ENCODE measurements around the gene SOBP. TPM values are rescaled to one million over a fixed set of nuclear protein-coding genes. Genes with fewer than 3 reads are reported as not detected.

SOBP gene
- polyA plus RNA-seq, 4 donors: 1.1 to 1.6 (median 1.1) TPM; not detected in 1

- no peak overlapping the region for H3K4me3 ChIP-seq (ENCODE audit: low read depth in 1 of 3, low read length in 3 of 3)
- H3K27ac ChIP-seq (ENCODE audit: low read depth in 1 of 3, low read length in 2 of 3): no peak overlapping the region
- FAIRE-seq: no peak
- no peaks in the 10 kb centered on the region for H3K9me3 ChIP-seq (ENCODE audit: control insufficient read depth in 2 of 2, insufficient read depth in 1 of 2, low read depth in 1 of 2, low read length in 1 of 2)
- no peaks in the 10 kb centered on the region for H3K36me3 ChIP-seq (ENCODE audit: control insufficient read depth in 3 of 3, insufficient read depth in 2 of 3, low read depth in 1 of 3, low read length in 3 of 3)
- 88 to 97% (median 94%) methylated on average over 3 of the region's 3 CpGs for WGBS, 3 donors
- DNase-seq: no peak
- no peaks in the 10 kb centered on the region for H3K27me3 ChIP-seq (ENCODE audit: control insufficient read depth in 3 of 3, insufficient read depth in 3 of 3, low read length in 3 of 3)
- no peaks in the 10 kb centered on the region for H3K4me1 ChIP-seq (ENCODE audit: control insufficient read depth in 3 of 3, insufficient read depth in 2 of 3, low read depth in 1 of 3, low read length in 2 of 3)
Observed at GRCh38 chr6:107554918-107555317, 65.0 kb downstream of the SOBP start.

GRCh38 chr6:107555449-107555848 is 65.5 kb downstream of the SOBP start:
- no peak for DNase-seq
- no peaks in the 10 kb centered on the region for H3K9me3 ChIP-seq (ENCODE audit: control insufficient read depth in 2 of 2, insufficient read depth in 1 of 2, low read depth in 1 of 2, low read length in 1 of 2)
- FAIRE-seq: no peak
- peaks cover 0 to under 1% (median 0%) of the 10 kb centered on the region in 3 donors for H3K4me1 ChIP-seq (ENCODE audit: control insufficient read depth in 3 of 3, insufficient read depth in 2 of 3, low read depth in 1 of 3, low read length in 2 of 3)
- 90 to 96% (median 96%) methylated on average over 7 of the region's 7 CpGs for WGBS, 3 donors
- H3K4me3 ChIP-seq (ENCODE audit: low read depth in 1 of 3, low read length in 3 of 3): no peak overlapping the region
- no peak overlapping the region for H3K27ac ChIP-seq (ENCODE audit: low read depth in 1 of 3, low read length in 2 of 3)
- no peaks in the 10 kb centered on the region for H3K27me3 ChIP-seq (ENCODE audit: control insufficient read depth in 3 of 3, insufficient read depth in 3 of 3, low read length in 3 of 3)
- H3K36me3 ChIP-seq (ENCODE audit: control insufficient read depth in 3 of 3, insufficient read depth in 2 of 3, low read depth in 1 of 3, low read length in 3 of 3): no peaks in the 10 kb centered on the region

- H3K27ac ChIP-seq (ENCODE audit: low read depth in 1 of 3, low read length in 2 of 3): no peak overlapping the region
- no peaks in the 10 kb centered on the region for H3K9me3 ChIP-seq (ENCODE audit: control insufficient read depth in 2 of 2, insufficient read depth in 1 of 2, low read depth in 1 of 2, low read length in 1 of 2)
- peaks cover 0 to 5% (median 0%) of the 10 kb centered on the region in 3 donors for H3K4me1 ChIP-seq (ENCODE audit: control insufficient read depth in 3 of 3, insufficient read depth in 2 of 3, low read depth in 1 of 3, low read length in 2 of 3)
- no peak overlapping the region for H3K4me3 ChIP-seq (ENCODE audit: low read depth in 1 of 3, low read length in 3 of 3)
- H3K27me3 ChIP-seq (ENCODE audit: control insufficient read depth in 3 of 3, insufficient read depth in 3 of 3, low read length in 3 of 3): no peaks in the 10 kb centered on the region
- DNase-seq (no peak), FAIRE-seq (no peak)
- no peaks in the 10 kb centered on the region for H3K36me3 ChIP-seq (ENCODE audit: control insufficient read depth in 3 of 3, insufficient read depth in 2 of 3, low read depth in 1 of 3, low read length in 3 of 3)
Observed at GRCh38 chr6:107556082-107556481, 66.2 kb downstream of the SOBP start.

GRCh38 chr6:107557698-107558097 is 67.8 kb downstream of the SOBP start:
- H3K4me1 ChIP-seq (ENCODE audit: control insufficient read depth in 3 of 3, insufficient read depth in 2 of 3, low read depth in 1 of 3, low read length in 2 of 3): peaks cover 0 to 5% (median 0%) of the 10 kb centered on the region in 3 donors
- no peak overlapping the region for H3K27ac ChIP-seq (ENCODE audit: low read depth in 1 of 3, low read length in 2 of 3)
- H3K36me3 ChIP-seq (ENCODE audit: control insufficient read depth in 3 of 3, insufficient read depth in 2 of 3, low read depth in 1 of 3, low read length in 3 of 3): no peaks in the 10 kb centered on the region
- no peak overlapping the region for H3K4me3 ChIP-seq (ENCODE audit: low read depth in 1 of 3, low read length in 3 of 3)
- H3K9me3 ChIP-seq (ENCODE audit: control insufficient read depth in 2 of 2, insufficient read depth in 1 of 2, low read depth in 1 of 2, low read length in 1 of 2): no peaks in the 10 kb centered on the region
- no peak for FAIRE-seq
- H3K27me3 ChIP-seq (ENCODE audit: control insufficient read depth in 3 of 3, insufficient read depth in 3 of 3, low read length in 3 of 3): no peaks in the 10 kb centered on the region
- DNase-seq: no peak

- Histone ChIP-seq H3K36me3 (ENCODE audit: control insufficient read depth in 3 of 3, insufficient read depth in 2 of 3, low read depth in 1 of 3, low read length in 3 of 3) (no peaks in the 10 kb centered on the region), H3K9me3 (ENCODE audit: control insufficient read depth in 2 of 2, insufficient read depth in 1 of 2, low read depth in 1 of 2, low read length in 1 of 2) (no peaks in the 10 kb centered on the region), H3K27ac (ENCODE audit: low read depth in 1 of 3, low read length in 2 of 3) (peak overlapping the region in 2 of 3 donors; percentile 40 to 42), H3K27me3 (ENCODE audit: control insufficient read depth in 3 of 3, insufficient read depth in 3 of 3, low read length in 3 of 3) (no peaks in the 10 kb centered on the region), H3K4me1 (ENCODE audit: control insufficient read depth in 3 of 3, insufficient read depth in 2 of 3, low read depth in 1 of 3, low read length in 2 of 3) (peaks cover 0 to 5% (median 0%) of the 10 kb centered on the region in 3 donors), H3K4me3 (ENCODE audit: low read depth in 1 of 3, low read length in 3 of 3) (no peak overlapping the region)
- WGBS, 3 donors: 56 to 84% (median 78%) methylated on average over 4 of the region's 4 CpGs
- peak in 1 of 2 donors; percentile 30 for DNase-seq
- no peak for FAIRE-seq
Observed at GRCh38 chr6:107560657-107561056, 70.7 kb downstream of the SOBP start.

- DNase-seq (no peak), FAIRE-seq (no peak)
- WGBS, 3 donors: 28 to 61% (median 45%) methylated on average over 3 of the region's 3 CpGs
Observed at GRCh38 chr6:107561306-107561705, 71.4 kb downstream of the SOBP start.

GRCh38 chr6:107563694-107564588 is 74.0 kb downstream of the SOBP start:
- no peak for FAIRE-seq
- no peak for DNase-seq
- no peaks in the 10 kb centered on the region for H3K36me3 ChIP-seq (ENCODE audit: control insufficient read depth in 3 of 3, insufficient read depth in 2 of 3, low read depth in 1 of 3, low read length in 3 of 3)
- H3K27ac ChIP-seq (ENCODE audit: low read depth in 1 of 3, low read length in 2 of 3): no peak overlapping the region
- peaks cover 0 to 5% (median 0%) of the 10 kb centered on the region in 3 donors for H3K4me1 ChIP-seq (ENCODE audit: control insufficient read depth in 3 of 3, insufficient read depth in 2 of 3, low read depth in 1 of 3, low read length in 2 of 3)
- WGBS, 3 donors: 82 to 88% (median 84%) methylated on average over 13 of the region's 13 CpGs
- no peaks in the 10 kb centered on the region for H3K27me3 ChIP-seq (ENCODE audit: control insufficient read depth in 3 of 3, insufficient read depth in 3 of 3, low read length in 3 of 3)
- H3K9me3 ChIP-seq (ENCODE audit: control insufficient read depth in 2 of 2, insufficient read depth in 1 of 2, low read depth in 1 of 2, low read length in 1 of 2): no peaks in the 10 kb centered on the region
- H3K4me3 ChIP-seq (ENCODE audit: low read depth in 1 of 3, low read length in 3 of 3): no peak overlapping the region

More at GRCh38 chr6:107561306-107561705, 71.4 kb downstream of the SOBP start:
- H3K9me3 ChIP-seq (ENCODE audit: control insufficient read depth in 2 of 2, insufficient read depth in 1 of 2, low read depth in 1 of 2, low read length in 1 of 2): no peaks in the 10 kb centered on the region
- H3K27me3 ChIP-seq (ENCODE audit: control insufficient read depth in 3 of 3, insufficient read depth in 3 of 3, low read length in 3 of 3): no peaks in the 10 kb centered on the region
- no peaks in the 10 kb centered on the region for H3K36me3 ChIP-seq (ENCODE audit: control insufficient read depth in 3 of 3, insufficient read depth in 2 of 3, low read depth in 1 of 3, low read length in 3 of 3)
- H3K4me3 ChIP-seq (ENCODE audit: low read depth in 1 of 3, low read length in 3 of 3): no peak overlapping the region
- peaks cover 0 to 5% (median 0%) of the 10 kb centered on the region in 3 donors for H3K4me1 ChIP-seq (ENCODE audit: control insufficient read depth in 3 of 3, insufficient read depth in 2 of 3, low read depth in 1 of 3, low read length in 2 of 3)
- peak overlapping the region in 1 of 3 donors; percentile 42 for H3K27ac ChIP-seq (ENCODE audit: low read depth in 1 of 3, low read length in 2 of 3)

GRCh38 chr6:107564589-107564951 is 74.7 kb downstream of the SOBP start:
- peaks cover 0 to 5% (median 0%) of the 10 kb centered on the region in 3 donors for H3K4me1 ChIP-seq (ENCODE audit: control insufficient read depth in 3 of 3, insufficient read depth in 2 of 3, low read depth in 1 of 3, low read length in 2 of 3)
- no peak for FAIRE-seq
- no peak overlapping the region for H3K4me3 ChIP-seq (ENCODE audit: low read depth in 1 of 3, low read length in 3 of 3)
- H3K36me3 ChIP-seq (ENCODE audit: control insufficient read depth in 3 of 3, insufficient read depth in 2 of 3, low read depth in 1 of 3, low read length in 3 of 3): no peaks in the 10 kb centered on the region
- 61 to 75% (median 73%) methylated on average over 4 of the region's 4 CpGs for WGBS, 3 donors
- H3K27me3 ChIP-seq (ENCODE audit: control insufficient read depth in 3 of 3, insufficient read depth in 3 of 3, low read length in 3 of 3): no peaks in the 10 kb centered on the region
- DNase-seq: no peak
- H3K9me3 ChIP-seq (ENCODE audit: control insufficient read depth in 2 of 2, insufficient read depth in 1 of 2, low read depth in 1 of 2, low read length in 1 of 2): no peaks in the 10 kb centered on the region
- no peak overlapping the region for H3K27ac ChIP-seq (ENCODE audit: low read depth in 1 of 3, low read length in 2 of 3)
